Activated CD8-positive, alpha-beta T cell treated with anti-CD3 and anti-CD28 coated beads, Interleukin-2, amount 10 ng/mL, durations not matched to agents 7 days and 5 days (primary cell): ENCODE results near the gene CACNG8. TPM values are rescaled to one million over a fixed set of nuclear protein-coding genes. Genes with fewer than 3 reads are reported as not detected.
"Not testable (repeated sequence)": the region's sequence is repeated elsewhere in the genome, so short reads cannot be mapped to it uniquely, and the experiment has no call there.

Source experiments
- ATAC-seq: fragments of 150-1000 bp; cut with Tn5 transposase; one replicate; pipeline ENCODE4 v1.10.0; 2021; ENCODE audit warnings: moderate library complexity
- CTCF ChIA-PET: fragments of 350-600 bp; sonication (Branson Sonifier 250); formaldehyde crosslinking; loops from one replicate; lab custom pipeline; 2021; ENCODE audit warnings: antibody characterized with exemption; lab: Charles Lee
- POLR2A ChIA-PET: fragments of 350-600 bp; sonication (Branson Sonifier 250); formaldehyde crosslinking; loops from one replicate; lab custom pipeline; 2021; ENCODE audit warnings: antibody characterized with exemption; lab: Charles Lee
- DNase-seq: peaks from one replicate; pipeline ENCODE4 v3.0.0-alpha.2; 2020
- H3K27ac Mint-ChIP-seq: one replicate; pipeline ENCODE4 v1.8.0; 2021; ENCODE audit warnings: mild to moderate bottlenecking, mixed read lengths
- H3K27me3 Mint-ChIP-seq: one replicate; pipeline ENCODE4 v1.8.0; 2021; ENCODE audit warnings: low read depth, mixed read lengths
- H3K36me3 Mint-ChIP-seq: one replicate; pipeline ENCODE4 v1.8.0; 2021; ENCODE audit warnings: low read depth, mixed read lengths
- H3K4me1 Mint-ChIP-seq: one replicate; pipeline ENCODE4 v1.8.0; 2021; ENCODE audit warnings: low read depth, mixed read lengths
- H3K4me3 Mint-ChIP-seq: one replicate; pipeline ENCODE4 v1.8.0; 2021; ENCODE audit warnings: mild to moderate bottlenecking, mixed read lengths
- H3K9me3 Mint-ChIP-seq: one replicate; pipeline ENCODE4 v1.8.0; 2022; ENCODE audit warnings: mixed read lengths; ENCODE audit not compliant: insufficient read depth
- total RNA-seq, 2 experiments: library from RNA; stranded (reverse); gene quantifications; one replicate each; pipeline ENCODE4 v1.2.3, GENCODE V29; 2021

Gene CACNG8
- total RNA-seq, 2 experiments from 2014 or later = not detected

- H3K27me3 Mint-ChIP-seq, POLR2A ChIA-PET, CTCF ChIA-PET, H3K36me3 Mint-ChIP-seq, H3K4me1 Mint-ChIP-seq, H3K4me3 Mint-ChIP-seq, ATAC-seq, H3K27ac Mint-ChIP-seq, DNase-seq, H3K9me3 Mint-ChIP-seq: not testable (repeated sequence)
These were observed 14.1 kb upstream of the CACNG8 start for GRCh38 chr19:53948611-53949010.

DNA sequence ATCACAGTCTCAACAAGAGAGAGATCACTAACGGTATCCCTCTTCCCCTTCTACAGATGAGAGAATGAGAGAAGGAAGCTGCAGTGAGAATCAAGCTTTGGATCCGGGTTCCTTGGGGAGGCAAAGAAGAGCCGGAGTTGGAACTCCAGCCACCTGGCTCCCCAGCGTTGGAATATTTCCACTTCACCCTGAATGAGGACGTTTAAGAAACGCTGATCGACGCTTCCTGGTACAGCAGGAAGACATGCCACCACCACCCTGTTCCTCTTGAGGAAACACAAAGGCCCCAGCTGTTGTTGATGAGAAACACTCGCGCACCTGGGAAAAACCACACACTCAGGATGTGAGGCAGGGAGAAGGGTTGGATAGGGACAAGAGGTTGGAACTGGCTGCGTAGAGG lies 11.3 kb upstream of the CACNG8 start:
- no peak overlapping the region for H3K4me3 Mint-ChIP-seq
- no peak for ATAC-seq

DNA sequence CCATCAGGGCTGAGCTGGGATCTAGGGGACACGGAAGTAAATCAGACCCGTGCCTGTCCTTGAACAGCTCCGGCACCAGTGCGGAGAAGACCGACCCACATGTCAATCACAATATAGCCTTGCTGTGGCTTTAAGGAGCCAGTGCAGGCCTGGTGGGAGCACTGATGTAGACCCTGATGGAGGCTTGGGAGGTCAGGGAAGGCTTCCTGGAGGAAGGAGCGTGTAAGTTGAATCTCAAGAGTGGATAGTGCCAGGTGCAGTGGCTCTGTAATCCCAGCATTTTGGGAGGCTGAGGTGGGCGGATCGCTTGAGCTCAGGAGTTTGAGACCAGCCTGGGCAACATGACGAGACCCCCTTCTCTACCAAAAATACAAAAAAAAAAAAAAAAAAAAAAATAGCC lies 10.8 kb upstream of the CACNG8 start:
- POLR2A ChIA-PET = no interaction called here
- H3K4me3 Mint-ChIP-seq = no peak overlapping the region
- no peak overlapping the region for H3K27ac Mint-ChIP-seq
- H3K4me1 Mint-ChIP-seq = no peaks in the 10 kb centered on the region
- CTCF ChIA-PET = no interaction called here
- ATAC-seq = no peak
- H3K36me3 Mint-ChIP-seq = no peaks in the 10 kb centered on the region
- peaks cover 10% of the 10 kb centered on the region for H3K27me3 Mint-ChIP-seq
- no peak for DNase-seq
- H3K9me3 Mint-ChIP-seq = no peaks in the 10 kb centered on the region

More for the DNA sequence above, 11.3 kb upstream of the CACNG8 start:
- no peak for DNase-seq
- Mint-ChIP-seq H3K9me3 (no peaks in the 10 kb centered on the region), H3K4me1 (no peaks in the 10 kb centered on the region), H3K36me3 (no peaks in the 10 kb centered on the region), H3K27me3 (peaks cover 6% of the 10 kb centered on the region), H3K27ac (no peak overlapping the region)
- ChIA-PET POLR2A (no interaction called here), CTCF (no interaction called here)

GRCh38 chr19:53953383-53953782 lies 9.4 kb upstream of the CACNG8 start:
- Mint-ChIP-seq H3K36me3 (no peaks in the 10 kb centered on the region), H3K27ac (no peak overlapping the region), H3K9me3 (no peaks in the 10 kb centered on the region), H3K4me1 (no peaks in the 10 kb centered on the region), H3K27me3 (peaks cover 20% of the 10 kb centered on the region), H3K4me3 (no peak overlapping the region)
- ATAC-seq (no peak), DNase-seq (no peak)
- ChIA-PET POLR2A (no interaction called here), CTCF (no interaction called here)

GRCh38 chr19:53957448-53958167 lies 5.1 kb upstream of the CACNG8 start:
- ATAC-seq = no peak
- H3K27me3 Mint-ChIP-seq = peaks cover 55% of the 10 kb centered on the region
- H3K4me3 Mint-ChIP-seq = no peak overlapping the region
- no peaks in the 10 kb centered on the region for H3K4me1 Mint-ChIP-seq
- no peak for DNase-seq
- POLR2A ChIA-PET = no interaction called here
- no peaks in the 10 kb centered on the region for H3K9me3 Mint-ChIP-seq
- H3K36me3 Mint-ChIP-seq = no peaks in the 10 kb centered on the region
- no peak overlapping the region for H3K27ac Mint-ChIP-seq
- CTCF ChIA-PET = no interaction called here

DNA sequence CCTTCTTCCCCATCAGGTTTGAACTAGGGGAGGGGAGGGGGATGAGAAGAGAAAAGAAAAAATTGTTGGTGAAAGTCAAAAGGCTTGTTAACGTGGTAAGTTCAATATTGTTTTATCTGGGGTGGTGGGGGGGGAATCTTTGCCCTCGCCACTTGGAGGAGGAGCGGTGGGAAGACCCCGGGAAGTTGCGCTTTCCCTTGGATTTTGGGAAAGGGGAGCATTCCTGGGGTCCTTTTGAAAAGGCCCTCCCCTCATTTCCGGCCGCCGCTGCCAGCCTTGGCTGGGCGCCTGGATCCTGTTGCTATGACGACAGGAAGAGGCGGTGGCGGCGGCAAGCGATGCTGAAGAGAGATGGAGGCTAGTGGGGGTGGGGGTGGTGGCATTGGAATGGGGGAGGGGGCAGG lies 4.6 kb upstream of the CACNG8 start:
- ATAC-seq = no peak
- H3K4me3 Mint-ChIP-seq = no peak overlapping the region
- H3K27me3 Mint-ChIP-seq = peaks cover 57% of the 10 kb centered on the region
- ChIA-PET CTCF (no interaction called here), POLR2A (no interaction called here)
- H3K36me3 Mint-ChIP-seq = no peaks in the 10 kb centered on the region
- DNase-seq = no peak
- H3K9me3 Mint-ChIP-seq = no peaks in the 10 kb centered on the region
- H3K4me1 Mint-ChIP-seq = no peaks in the 10 kb centered on the region
- H3K27ac Mint-ChIP-seq = no peak overlapping the region

GRCh38 chr19:53958823-53959757 lies 3.6 kb upstream of the CACNG8 start:
- POLR2A ChIA-PET = no interaction called here
- CTCF ChIA-PET = no interaction called here
- Mint-ChIP-seq H3K4me1 (no peaks in the 10 kb centered on the region), H3K27me3 (peaks cover 63% of the 10 kb centered on the region), H3K36me3 (no peaks in the 10 kb centered on the region), H3K4me3 (no peak overlapping the region), H3K9me3 (no peaks in the 10 kb centered on the region), H3K27ac (no peak overlapping the region)
- ATAC-seq (no peak), DNase-seq (no peak)

DNA sequence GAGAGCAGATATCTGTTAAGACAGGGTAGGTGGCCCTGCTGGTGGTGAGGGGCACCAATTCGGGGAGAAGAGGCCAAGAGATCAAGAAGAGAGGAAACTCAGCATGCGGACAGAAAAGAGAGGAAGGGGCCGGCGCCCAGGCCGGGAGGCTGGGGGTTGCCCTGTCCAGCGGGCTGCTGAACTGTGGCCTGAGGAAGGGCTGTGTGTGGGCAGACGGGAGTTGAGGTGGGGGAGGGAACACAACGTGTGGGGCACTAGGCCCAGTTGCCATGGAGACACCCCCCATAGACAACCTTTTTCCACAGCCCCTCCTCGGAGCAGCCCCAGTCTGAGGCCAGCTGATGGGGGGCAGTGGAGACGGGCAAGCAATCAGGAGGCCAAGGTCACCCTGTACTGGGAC lies 2.5 kb upstream of the CACNG8 start:
- no peak overlapping the region for H3K4me3 Mint-ChIP-seq
- ChIA-PET POLR2A (no interaction called here), CTCF (no interaction called here)
- no peak overlapping the region for H3K27ac Mint-ChIP-seq
- no peaks in the 10 kb centered on the region for H3K36me3 Mint-ChIP-seq
- ATAC-seq (no peak), DNase-seq (no peak)
- peaks cover 73% of the 10 kb centered on the region for H3K27me3 Mint-ChIP-seq
- H3K9me3 Mint-ChIP-seq = no peaks in the 10 kb centered on the region
- H3K4me1 Mint-ChIP-seq = no peaks in the 10 kb centered on the region

DNA sequence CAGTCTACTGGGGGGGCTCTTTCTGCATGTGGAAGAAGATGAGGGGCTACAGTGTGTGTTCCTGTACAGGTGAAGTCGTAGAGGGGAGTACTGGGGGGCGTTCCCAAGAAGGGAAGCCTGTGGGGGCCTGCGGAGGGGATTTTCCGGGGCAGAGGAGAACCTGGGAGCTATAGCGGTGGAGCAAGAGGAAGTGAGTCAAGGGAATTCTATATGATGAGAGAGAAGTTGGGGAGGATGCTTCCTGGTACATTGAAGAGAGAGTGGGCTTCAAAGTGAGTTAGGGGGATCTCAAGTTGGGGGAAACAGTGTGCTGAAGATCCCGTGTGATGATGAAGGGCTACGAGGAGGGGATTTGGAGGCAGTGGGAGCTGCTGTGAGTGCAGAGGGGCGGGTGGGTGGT lies 1.9 kb upstream of the CACNG8 start:
- no peaks in the 10 kb centered on the region for H3K36me3 Mint-ChIP-seq
- ChIA-PET CTCF (no interaction called here), POLR2A (no interaction called here)
- no peak overlapping the region for H3K4me3 Mint-ChIP-seq
- H3K27me3 Mint-ChIP-seq = peaks cover 73% of the 10 kb centered on the region
- ATAC-seq = no peak
- H3K4me1 Mint-ChIP-seq = no peaks in the 10 kb centered on the region
- H3K27ac Mint-ChIP-seq = no peak overlapping the region
- DNase-seq = no peak
- H3K9me3 Mint-ChIP-seq = no peaks in the 10 kb centered on the region

GRCh38 chr19:53961523-53962356 lies 997 bp upstream of the CACNG8 start:
- Mint-ChIP-seq H3K9me3 (no peaks in the 10 kb centered on the region), H3K27ac (no peak overlapping the region), H3K4me1 (no peaks in the 10 kb centered on the region), H3K27me3 (peaks cover 69% of the 10 kb centered on the region), H3K36me3 (no peaks in the 10 kb centered on the region), H3K4me3 (no peak overlapping the region)
- ATAC-seq = no peak
- DNase-seq = no peak
- POLR2A ChIA-PET = no interaction called here
- CTCF ChIA-PET = no interaction called here

- no peak overlapping the region for H3K27ac Mint-ChIP-seq
- H3K36me3 Mint-ChIP-seq = no peaks in the 10 kb centered on the region
- no peak overlapping the region for H3K4me3 Mint-ChIP-seq
- no peaks in the 10 kb centered on the region for H3K4me1 Mint-ChIP-seq
- peaks cover 40% of the 10 kb centered on the region for H3K27me3 Mint-ChIP-seq
- POLR2A ChIA-PET = no interaction called here
- CTCF ChIA-PET = no interaction called here
- no peak for ATAC-seq
- no peak for DNase-seq
- H3K9me3 Mint-ChIP-seq = no peaks in the 10 kb centered on the region
These were observed 2.4 kb downstream of the CACNG8 start for GRCh38 chr19:53965091-53965490.

GRCh38 chr19:53966931-53967330 lies 4.2 kb downstream of the CACNG8 start:
- H3K27me3 Mint-ChIP-seq = peaks cover 23% of the 10 kb centered on the region
- ATAC-seq (no peak), DNase-seq (no peak)
- H3K36me3 Mint-ChIP-seq = no peaks in the 10 kb centered on the region
- H3K9me3 Mint-ChIP-seq = no peaks in the 10 kb centered on the region
- no peak overlapping the region for H3K27ac Mint-ChIP-seq
- no peak overlapping the region for H3K4me3 Mint-ChIP-seq
- POLR2A ChIA-PET = no interaction called here
- no peaks in the 10 kb centered on the region for H3K4me1 Mint-ChIP-seq
- CTCF ChIA-PET = no interaction called here
